Retina (tissue), 1 donor: ENCODE data around the gene LZTS3.
"Not testable (repeated sequence)": the region's sequence is repeated elsewhere in the genome, so short reads cannot be mapped to it uniquely, and the experiment has no call there.

ENCODE experiments used
- DNase-seq: peaks from one replicate; pipeline ENCODE4 v3.0.0-alpha.2; 2016

The LZTS3 gene

GRCh38 chr20:3166913-3167342 lies 6.4 kb downstream of the LZTS3 start:
- DNase-seq, result no peak

- DNase-seq, result no peak
These were observed 6.9 kb downstream of the LZTS3 start for GRCh38 chr20:3166338-3166912.

DNA sequence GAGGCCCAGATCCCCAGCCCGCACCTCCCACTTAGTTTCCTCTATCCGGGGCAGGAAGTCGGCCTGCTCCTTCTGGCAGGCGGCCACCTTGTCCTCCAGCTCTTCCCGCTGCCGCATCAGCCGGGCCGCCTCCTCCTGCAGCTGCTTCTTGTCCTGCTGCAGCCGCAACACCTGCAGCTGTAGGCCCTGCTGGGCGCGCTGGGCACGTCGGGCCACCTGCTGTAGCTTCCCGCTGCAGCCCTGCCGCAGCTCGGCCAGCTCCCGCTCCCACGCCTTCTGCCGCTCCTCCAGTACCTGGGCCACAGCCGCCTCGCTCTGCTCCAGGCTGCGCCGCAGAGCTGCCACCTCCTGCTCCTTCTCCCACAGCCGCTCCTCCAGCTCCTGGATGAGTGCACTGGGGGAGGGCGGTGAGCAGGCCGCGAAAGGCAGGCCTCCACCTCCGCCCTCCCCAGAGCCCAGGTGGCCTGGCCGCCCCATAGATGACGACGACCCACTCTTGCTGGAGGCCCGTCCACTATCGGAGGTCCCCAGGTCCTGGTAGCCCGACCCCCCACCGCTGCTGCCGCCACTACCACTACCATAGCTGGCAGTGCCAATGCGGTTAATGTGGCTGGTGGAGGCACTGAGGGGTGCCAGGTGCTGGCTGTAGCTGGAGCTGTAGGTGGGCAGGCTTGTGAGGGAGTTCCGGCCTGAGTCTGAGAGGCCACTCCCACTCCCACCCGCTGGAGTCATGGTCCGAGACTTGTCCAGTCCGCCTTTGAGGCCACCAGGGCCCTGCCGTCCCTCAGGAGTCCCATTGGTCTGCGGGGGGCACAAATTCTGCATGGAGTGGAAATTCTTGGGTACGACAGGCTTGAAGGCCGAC lies 7.6 kb downstream of the LZTS3 start:
- no peak for DNase-seq

GRCh38 chr20:3164763-3165410 lies 8.5 kb downstream of the LZTS3 start:
- DNase-seq, result no peak

DNA sequence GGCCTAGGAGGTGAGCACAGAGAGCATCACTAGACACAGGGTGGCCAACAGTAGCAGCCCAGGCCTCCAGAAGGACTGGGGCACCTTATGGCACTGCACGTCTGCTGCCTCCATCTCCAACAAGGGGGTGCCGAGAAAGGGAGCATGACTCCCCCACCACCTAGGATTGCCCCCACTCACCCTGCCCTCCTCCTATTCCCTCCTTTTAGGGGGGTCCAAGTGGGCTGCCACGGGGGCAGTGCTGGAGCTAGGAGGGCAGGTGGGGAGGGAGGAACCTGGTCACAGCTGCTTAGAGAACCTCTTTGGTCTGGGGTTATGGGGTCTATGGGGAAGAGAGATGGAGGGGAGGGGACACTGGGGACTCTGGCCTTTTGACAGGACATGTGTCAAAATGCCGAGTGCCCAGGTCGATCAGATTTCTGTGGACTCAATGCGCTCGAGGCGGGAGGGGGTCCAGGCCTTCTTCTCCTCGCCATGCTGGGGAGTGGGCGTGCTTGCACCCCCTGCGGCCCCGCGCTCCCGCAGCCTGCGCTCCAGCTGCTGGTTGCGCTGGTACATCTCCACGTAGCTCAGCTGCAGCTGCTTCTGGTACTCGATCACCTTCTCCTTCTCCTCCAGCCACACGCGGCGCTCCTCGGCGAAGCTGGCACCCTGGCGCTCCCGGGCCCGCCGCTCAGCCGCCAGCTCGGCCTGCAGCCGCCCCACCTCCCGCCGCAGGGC lies 9.1 kb downstream of the LZTS3 start:
- no peak for DNase-seq

- no peak for DNase-seq
These were observed 10.0 kb downstream of the LZTS3 start for GRCh38 chr20:3163099-3164042.

- no peak for DNase-seq
These were observed 11.2 kb downstream of the LZTS3 start for GRCh38 chr20:3162080-3162611.

- no peak for DNase-seq
These were observed 11.9 kb downstream of the LZTS3 start for GRCh38 chr20:3161316-3162079.

- no peak for DNase-seq
These were observed 12.9 kb downstream of the LZTS3 start for GRCh38 chr20:3160418-3160817.

DNA sequence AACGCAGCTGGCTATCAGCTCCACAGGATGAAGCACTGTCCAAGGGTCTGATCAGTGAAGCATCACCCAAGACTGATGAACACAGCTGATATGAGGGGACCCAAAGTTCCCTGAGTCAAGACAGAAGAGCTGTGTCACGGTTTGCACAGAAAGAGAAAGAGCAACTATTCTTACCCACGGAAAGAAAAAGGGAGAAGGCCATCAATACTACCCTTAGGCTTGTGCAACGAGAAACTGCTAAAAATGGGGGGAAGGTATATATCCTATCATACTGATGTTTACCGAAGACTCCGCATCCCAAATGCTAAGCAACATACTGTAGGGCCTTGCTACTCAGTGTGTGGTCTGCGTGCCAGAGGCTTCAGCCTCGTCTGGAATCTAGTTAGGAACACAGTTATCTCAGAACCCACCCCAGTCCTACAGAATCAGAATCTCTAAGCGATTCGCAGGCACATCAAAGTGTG lies 14.3 kb downstream of the LZTS3 start:
- DNase-seq, result no peak

GRCh38 chr20:3157817-3158216 lies 15.5 kb downstream of the LZTS3 start:
- no peak for DNase-seq

- DNase-seq, result no peak
These were observed 16.3 kb downstream of the LZTS3 start for GRCh38 chr20:3156811-3157619.

DNA sequence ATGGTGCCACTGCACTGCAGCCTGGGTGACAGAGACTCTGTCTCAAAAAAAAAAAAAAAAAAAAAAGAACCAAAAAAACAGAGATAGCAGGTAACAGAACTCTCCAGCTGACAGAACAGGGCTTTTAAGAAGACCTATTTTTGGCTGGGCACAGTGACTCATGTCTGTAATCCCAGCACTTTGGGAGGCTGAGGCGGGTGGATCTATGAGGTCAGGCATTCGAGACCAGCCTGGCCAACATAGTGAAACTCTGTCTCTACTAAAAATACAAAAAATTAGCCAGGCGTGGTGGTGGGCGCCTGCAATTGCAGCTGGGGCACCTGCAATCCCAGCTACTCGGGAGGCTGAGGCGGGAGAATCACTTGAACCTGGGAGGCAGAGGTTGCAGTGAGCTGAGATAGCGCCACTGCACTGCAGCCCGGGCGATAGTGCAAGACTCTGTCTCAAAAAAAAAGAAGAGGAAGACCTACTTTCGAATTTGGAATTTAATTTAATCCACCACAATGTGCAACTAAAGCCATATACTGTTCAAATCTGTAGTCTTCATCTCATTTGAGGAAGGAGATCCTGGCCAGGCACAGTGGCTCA lies 21.2 kb downstream of the LZTS3 start:
- not testable (repeated sequence) for DNase-seq

- DNase-seq, result no peak
These were observed 22.4 kb downstream of the LZTS3 start for GRCh38 chr20:3150908-3151307.

DNA sequence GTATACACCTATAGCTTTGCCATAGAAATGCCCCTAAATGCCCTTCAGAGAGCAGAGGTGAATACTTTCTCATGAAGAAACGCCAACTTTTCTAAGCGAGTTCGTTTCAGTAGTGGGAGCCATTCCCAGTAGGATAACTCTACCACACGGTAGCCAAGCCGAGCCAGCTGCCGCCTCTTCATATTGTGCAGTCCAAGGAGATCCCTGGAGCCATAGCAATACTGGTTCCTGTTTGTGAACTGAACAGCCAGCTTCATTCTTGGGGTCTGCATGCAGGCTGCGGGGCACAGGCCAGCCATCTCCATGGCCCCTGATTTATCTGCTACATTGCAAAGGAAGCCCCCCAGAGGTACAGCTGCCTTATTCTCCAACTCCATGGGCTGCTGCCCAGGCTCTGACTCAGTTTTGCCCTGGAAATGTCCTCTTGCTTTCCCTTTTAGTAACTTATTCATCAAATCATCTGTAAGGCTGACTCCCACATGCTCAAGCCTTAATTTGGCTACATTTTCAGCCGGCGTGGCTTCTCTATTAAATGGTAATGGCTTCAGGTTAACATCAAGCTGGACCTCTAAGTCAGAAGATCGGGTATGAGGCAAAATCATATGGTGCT lies 26.5 kb downstream of the LZTS3 start:
- DNase-seq, result no peak

GRCh38 chr20:3141757-3142156 lies 31.6 kb downstream of the LZTS3 start:
- no peak for DNase-seq

DNA sequence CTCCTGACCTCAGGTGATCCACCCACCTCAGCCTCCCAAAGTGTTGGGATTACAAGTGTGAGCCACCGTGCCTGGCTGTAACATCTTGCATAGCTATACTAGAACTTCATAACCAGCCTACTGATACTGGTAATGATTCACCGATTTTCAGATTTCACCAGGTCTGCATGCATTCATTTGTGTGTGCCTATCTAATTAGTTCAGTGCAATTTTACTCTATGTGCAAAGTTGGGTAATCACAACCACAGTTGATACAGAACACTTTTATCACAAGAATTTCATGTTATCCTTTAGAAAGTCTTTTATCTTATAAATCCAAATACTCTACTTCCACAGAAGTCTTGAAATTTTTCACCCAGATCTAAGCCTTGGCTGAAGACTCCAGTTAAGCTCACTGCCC lies 35.9 kb downstream of the LZTS3 start:
- no peak for DNase-seq

- DNase-seq, result no peak
These were observed 37.8 kb downstream of the LZTS3 start for GRCh38 chr20:3135507-3136070.

GRCh38 chr20:3134151-3134550 lies 39.2 kb downstream of the LZTS3 start:
- DNase-seq, result no peak
